H1 (cell line): ENCODE results near the gene NRBF2. TPM values are rescaled to one million over a fixed set of nuclear protein-coding genes. Genes with fewer than 3 reads are reported as not detected.

ENCODE experiments used
- CTCF ChIA-PET: fragments of 300-600 bp; sonication (Branson Sonifier 250); formaldehyde crosslinking; loops from one replicate; lab custom pipeline; 2021; ENCODE audit not compliant: partially characterized antibody; lab: Charles Lee
- POLR2A ChIA-PET: fragments of 300-600 bp; sonication (Branson Sonifier 250); formaldehyde crosslinking; loops from one replicate; lab custom pipeline; 2021; ENCODE audit warnings: inconsistent platforms; ENCODE audit not compliant: partially characterized antibody; lab: Charles Lee
- DNase-seq, 2 experiments: peaks; one replicate each; pipeline versions ENCODE4 v3.0.0 to v3.0.0-alpha.2; 2010 to 2022; ENCODE audit warnings: low spot score in 2 of 2, low read depth in 1 of 2, mixed read lengths in 1 of 2
- FAIRE-seq: peaks from 2 replicates; lab custom pipeline; 2011; peaks lifted over from hg19 to GRCh38; lab: Jason Lieb, UNC
- H2AFZ ChIP-seq: 2 replicates; pipeline ENCODE4 v1.8.1; 2012; ENCODE audit warnings: low read length, inconsistent platforms
- H2AK5ac ChIP-seq: 2 replicates; pipeline ENCODE4 v1.6.1; 2013; ENCODE audit warnings: low read depth, low read length
- H2BK120ac ChIP-seq: replicated peaks from 2 replicates; pipeline ENCODE3; 2013; ENCODE audit warnings: low read depth, low read length, inconsistent platforms
- H2BK12ac ChIP-seq: 2 replicates; pipeline ENCODE4 v1.6.1; 2013; ENCODE audit warnings: low read depth, low read length
- H2BK15ac ChIP-seq: 2 replicates; pipeline ENCODE4 v1.6.1; 2013; ENCODE audit warnings: low read length
- H2BK20ac ChIP-seq: 2 replicates; pipeline ENCODE4 v1.6.1; 2013; ENCODE audit warnings: low read length
- H2BK5ac ChIP-seq: 2 replicates; pipeline ENCODE4 v1.6.1; 2013; ENCODE audit warnings: low read depth, low read length
- H3K14ac ChIP-seq: 2 replicates; pipeline ENCODE4 v1.6.1; 2013; ENCODE audit warnings: inconsistent platforms; ENCODE audit not compliant: insufficient read length
- H3K18ac ChIP-seq: 2 replicates; pipeline ENCODE4 v1.6.1; 2013; ENCODE audit warnings: low read length; ENCODE audit errors: extremely low read depth
- H3K23ac ChIP-seq: 2 replicates; pipeline ENCODE4 v1.6.1; 2013; ENCODE audit warnings: inconsistent platforms; ENCODE audit not compliant: insufficient read length
- H3K23me2 ChIP-seq: 2 replicates; pipeline ENCODE4 v1.6.1; 2013; ENCODE audit warnings: low read depth, low read length
- H3K27ac ChIP-seq: 2 replicates; pipeline ENCODE4 v1.6.1; 2011; ENCODE audit warnings: low read depth, low read length, inconsistent platforms
- H3K27me3 ChIP-seq, 4 experiments: replicated peaks in 1 of 4; 1 replicate in 1 of 4; 2 replicates in 3 of 4; pipeline versions ENCODE4 v1.6.1 to v1.8.1; 2011 to 2013; ENCODE audit warnings: low read length in 3 of 4, mild to moderate bottlenecking in 3 of 4, inconsistent platforms in 2 of 4, mixed read lengths in 2 of 4, moderate library complexity in 1 of 4; ENCODE audit not compliant: control insufficient read depth in 3 of 4, insufficient read depth in 3 of 4; ENCODE audit errors: extremely low read depth in 1 of 4
- H3K36me3 ChIP-seq, 4 experiments: 2 replicates each; pipeline versions ENCODE4 v1.6.1 to v1.8.1; 2011 to 2013; ENCODE audit warnings: mild to moderate bottlenecking in 4 of 4, low read length in 3 of 4, moderate library complexity in 2 of 4, control low read depth in 1 of 4, inconsistent platforms in 1 of 4; ENCODE audit not compliant: insufficient read depth in 4 of 4, control insufficient read depth in 2 of 4
- H3K4ac ChIP-seq: replicated peaks from 2 replicates; pipeline ENCODE3; 2013; ENCODE audit warnings: low read length, low read depth, mixed read lengths, inconsistent platforms; ENCODE audit not compliant: insufficient read length
- H3K4me1 ChIP-seq, 4 experiments: replicated peaks in 1 of 4; 1 replicate in 1 of 4; 2 replicates in 3 of 4; pipeline versions ENCODE4 v1.6.1 to v1.8.1; 2011 to 2013; ENCODE audit warnings: low read length in 3 of 4, inconsistent platforms in 2 of 4, mixed read lengths in 1 of 4; ENCODE audit not compliant: insufficient read depth in 4 of 4, control insufficient read depth in 3 of 4
- H3K4me2 ChIP-seq, 2 experiments: 2 replicates each; pipeline versions ENCODE4 v1.6.1 to v1.8.1; 2011 to 2013; ENCODE audit warnings: low read depth in 2 of 2, low read length in 2 of 2, control low read depth in 1 of 2, inconsistent platforms in 1 of 2, mild to moderate bottlenecking in 1 of 2; ENCODE audit not compliant: insufficient read depth in 1 of 2
- H3K4me3 ChIP-seq, 4 experiments: fragments of 200-600, 300-600 bp in 1 of 4; sonication (generic), shearing (Covaris generic), sonication (Bioruptor Twin) in 1 of 4; 2 replicates each; pipeline versions ENCODE4 v1.5.1 to v1.8.1; 2011 to 2016; ENCODE audit warnings: low read length in 4 of 4, low read depth in 3 of 4, control low read depth in 2 of 4, inconsistent platforms in 2 of 4, mild to moderate bottlenecking in 2 of 4, mixed read lengths in 1 of 4, moderate library complexity in 1 of 4; ENCODE audit not compliant: insufficient read depth in 2 of 4; ENCODE audit errors: extremely low read depth in 1 of 4
- H3K56ac ChIP-seq: replicated peaks from 2 replicates; pipeline ENCODE3; 2013; ENCODE audit warnings: low read depth, mild to moderate bottlenecking, mixed read lengths, low read length, inconsistent platforms; ENCODE audit not compliant: insufficient read length
- H3K79me1 ChIP-seq: 2 replicates; pipeline ENCODE4 v1.6.1; 2013; ENCODE audit warnings: low read depth, low read length, control low read depth
- H3K79me2 ChIP-seq, 2 experiments: 2 replicates each; pipeline versions ENCODE4 v1.6.1 to v1.8.1; 2012 to 2013; ENCODE audit warnings: low read length in 2 of 2, mild to moderate bottlenecking in 2 of 2, inconsistent platforms in 1 of 2; ENCODE audit not compliant: insufficient read depth in 2 of 2, control insufficient read depth in 1 of 2
- H3K9ac ChIP-seq, 4 experiments: replicated peaks in 1 of 4; 1 replicate in 1 of 4; 2 replicates in 3 of 4; pipeline versions ENCODE4 v1.6.1 to v1.8.1; 2011 to 2013; ENCODE audit warnings: low read depth in 3 of 4, low read length in 3 of 4, control low read depth in 2 of 4, mild to moderate bottlenecking in 2 of 4, moderate library complexity in 2 of 4, inconsistent platforms in 1 of 4; ENCODE audit errors: extremely low read depth in 1 of 4
- H3K9me3 ChIP-seq, 2 experiments: 2 replicates each; pipeline versions ENCODE4 v1.6.1 to v1.8.1; 2012 to 2013; ENCODE audit warnings: mild to moderate bottlenecking in 2 of 2, moderate library complexity in 2 of 2, control low read depth in 1 of 2, inconsistent platforms in 1 of 2, low read depth in 1 of 2, low read length in 1 of 2, mixed read lengths in 1 of 2; ENCODE audit not compliant: insufficient read depth in 2 of 2
- H4K20me1 ChIP-seq, 2 experiments: replicated peaks in 1 of 2; 2 replicates each; pipeline versions ENCODE3 to v1.8.1; 2011 to 2013; ENCODE audit warnings: inconsistent platforms in 2 of 2, low read length in 2 of 2, mild to moderate bottlenecking in 1 of 2; ENCODE audit not compliant: insufficient read depth in 2 of 2, control insufficient read depth in 1 of 2
- H4K5ac ChIP-seq: 2 replicates; pipeline ENCODE4 v1.6.1; 2013; ENCODE audit warnings: low read length, low read depth, mixed read lengths, inconsistent platforms; ENCODE audit not compliant: insufficient read length
- H4K8ac ChIP-seq: 2 replicates; pipeline ENCODE4 v1.8.0; 2013; ENCODE audit warnings: mild to moderate bottlenecking, moderate library complexity, low read length, inconsistent platforms; ENCODE audit not compliant: insufficient read depth; ENCODE audit errors: extremely low read depth
- H4K91ac ChIP-seq: replicated peaks from 2 replicates; pipeline ENCODE3; 2013; ENCODE audit warnings: low read length, mixed read lengths, inconsistent platforms; ENCODE audit not compliant: insufficient read length
- BRCA1 ChIP-seq: IDR thresholded peaks from 2 replicates; pipeline ENCODE4 v1.6.1; 2012; ENCODE audit warnings: low read depth, low read length, improper control_type of control experiment
- CTBP2 ChIP-seq: IDR thresholded peaks from 2 replicates; pipeline ENCODE4 v1.7.0; 2011; ENCODE audit warnings: borderline replicate concordance, mild to moderate bottlenecking, moderate library complexity, mixed read lengths, low read length; ENCODE audit not compliant: insufficient read depth, insufficient read length
- E2F6 ChIP-seq: IDR thresholded peaks from 2 replicates; pipeline ENCODE4 v1.6.1; 2012; ENCODE audit warnings: inconsistent platforms
- MAFK ChIP-seq: IDR thresholded peaks from 2 replicates; pipeline ENCODE4 v1.6.1; 2012; ENCODE audit warnings: low read depth, mild to moderate bottlenecking, improper control_type of control experiment, low read length
- ZNF274 ChIP-seq: IDR thresholded peaks from 2 replicates; pipeline ENCODE4 v1.7.0; 2012; ENCODE audit warnings: low read length, borderline replicate concordance; ENCODE audit errors: extremely low read depth
- WGBS, 2 experiments: shearing (Covaris generic) in 1 of 2; methylation state at CpG; one replicate each; pipeline versions ENCODE4 v1.1.6 to v1.1.7; 2013 to 2015; ENCODE audit warnings: low lambda C conversion rate in 2 of 2, mixed read lengths in 2 of 2, inconsistent platforms in 1 of 2, low coverage in 1 of 2, missing lambda C conversion rate in 1 of 2; ENCODE audit not compliant: insufficient replicate concordance in 2 of 2, insufficient coverage in 1 of 2, insufficient read length in 1 of 2; ENCODE audit errors: extremely low coverage in 1 of 2, missing lambda C conversion rate in 1 of 2; 5-methylcytosine and 5-hydroxymethylcytosine counted together
- polyA plus RNA-seq, 7 experiments: library from polyadenylated mRNA; depleted of rRNA in 3 of 7; stranded (reverse) in 5 of 7; unstranded in 2 of 7; fragments of >200 nt in 5 of 7; fragments of 200-250 nt in 2 of 7; gene quantifications; 1 replicate in 5 of 7; 2 replicates in 1 of 7; 4 replicates in 1 of 7; pipeline versions ENCODE4 v1.2.1 to v1.2.3, GENCODE V29; 2011 to 2013; ENCODE audit warnings: missing spikeins in 2 of 7, mixed read lengths in 2 of 7
- total RNA-seq: library from RNA; stranded (reverse); fragmentation: NEBNext Ultra II Directional; extraction: Animal tissue kit (Norgen Biotek cat#: 25700); gene quantifications from 2 replicates; pipeline ENCODE4 v1.2.1, GENCODE V29; 2021

The NRBF2 gene
- total and polyA plus RNA-seq, 2 of the 8 experiments (the other 6 are each of a cell fraction or from before 2014, with no cell fraction given) = 11.0 to 29.9 TPM

- Histone ChIP-seq H2BK15ac (no peak overlapping the region), H4K8ac (no peak overlapping the region), H3K9ac (no peak overlapping the region), H4K20me1 (peaks cover 5 to 9% of the 10 kb centered on the region in 2 experiments), H2BK5ac (no peak overlapping the region), H3K14ac (no peak overlapping the region), H4K91ac (no peak overlapping the region), H3K79me1 (no peaks in the 10 kb centered on the region; the same call in 1 of the 2 replicates), H3K4ac (no peak overlapping the region), H3K56ac (no peak overlapping the region), H3K36me3 (peaks cover 7 to 66% (median 29%) of the 10 kb centered on the region in 4 experiments; a peak in 7 of 8 replicates), H2AFZ (no peak overlapping the region), H3K9me3 (no peaks in the 10 kb centered on the region), H2BK20ac (no peak overlapping the region), H3K4me1 (peaks cover 0 to 19% (median 10%) of the 10 kb centered on the region in 4 experiments; a peak in 5 of 7 replicates), H3K27ac (no peak overlapping the region), H4K5ac (no peak overlapping the region), H3K23me2 (no peaks in the 10 kb centered on the region), H3K18ac (no peak overlapping the region), H3K23ac (no peak overlapping the region), H3K4me2 (no peak overlapping the region), H2AK5ac (no peak overlapping the region), H2BK120ac (no peak overlapping the region), H3K79me2 (peaks cover 0 to 50% of the 10 kb centered on the region in 2 experiments; a peak in 3 of 4 replicates), H3K27me3 (no peaks in the 10 kb centered on the region), H2BK12ac (no peak overlapping the region), H3K4me3 (peak overlapping the region in 1 of 4 experiments; percentile 8; a peak in 1 of 8 replicates)
- CTCF ChIA-PET = interaction anchor here (0.7 to 2.8 kb wide), 5 partner anchors 12 to 519 kb away, joined by 3 to 11 read pairs (median 5); no protein-coding TSS in a partner anchor
- DNase-seq = no peak
- FAIRE-seq = no peak
- POLR2A ChIA-PET = interaction anchor here (1.2 kb wide), 1 partner anchor 428 kb away, joined by 4 read pairs; no protein-coding TSS in a partner anchor
- WGBS, 2 experiments = 0% methylated on average over 1 of the region's 1 CpG; no CpG with 5 or more reads in 1 of the 2 experiments
- TF ChIP-seq MAFK (no peak), CTBP2 (no peak), BRCA1 (no peak), ZNF274 (no peak), E2F6 (no peak)
Observed at GRCh38 chr10:63201118-63201517, 68.0 kb downstream of the NRBF2 start.
